SH-SY5Y (cell line): ENCODE results near the gene NECAB2.

Source experiments
- GATA2 ChIP-seq: IDR thresholded peaks from 2 replicates; pipeline ENCODE4 v1.6.1; 2011; ENCODE audit warnings: mild to moderate bottlenecking, low read depth, low read length
- GATA3 ChIP-seq: IDR thresholded peaks from 2 replicates; pipeline ENCODE4 v1.6.1; 2011; ENCODE audit warnings: low read depth, mild to moderate bottlenecking, low read length, moderate library complexity

GRCh38 chr16:83964684-83965443 lies 3.2 kb upstream of the NECAB2 start:
- TF ChIP-seq GATA3 (no peak), GATA2 (no peak)
